Fibroblast of the aortic adventitia (primary cell): Measurements from ENCODE around the gene TMEM150A. TPM values are rescaled to one million over a fixed set of nuclear protein-coding genes. Genes with fewer than 3 reads are reported as not detected.

Experiments
- DNase-seq: peaks from one replicate; pipeline ENCODE4 v3.0.0-alpha.2; 2010; ENCODE audit warnings: low read depth
- H3K4me3 ChIP-seq: 2 replicates; pipeline ENCODE4 v1.5.1; 2011; ENCODE audit warnings: low read depth, mild to moderate bottlenecking, control low read depth, low read length, moderate library complexity
- small RNA-seq: library from RNA; depleted of rRNA; stranded (forward); fragments of <200 nt; gene quantifications from one replicate; pipeline ENCODE3, GENCODE V24; 2012
- total RNA-seq: library from RNA; depleted of rRNA; stranded (reverse); fragments of >200 nt; gene quantifications from 2 replicates; pipeline ENCODE4 v1.2.3, GENCODE V29; 2012; ENCODE audit warnings: low replicate concordance
- TF ChIP-seq, protein P1 (sequence below): IDR thresholded peaks from 2 replicates; pipeline ENCODE4 v1.5.1; 2011; ENCODE audit warnings: mild to moderate bottlenecking, low read length, control low read depth, inconsistent platforms; ENCODE audit not compliant: insufficient read depth

Gene TMEM150A
- total RNA-seq, 1 donor, result 8.6 TPM

GRCh38 chr2:85548608-85548900, 53.9 kb downstream of the TMEM150A start:
- DNase-seq, result no peak
- TF ChIP-seq, protein P1, sequence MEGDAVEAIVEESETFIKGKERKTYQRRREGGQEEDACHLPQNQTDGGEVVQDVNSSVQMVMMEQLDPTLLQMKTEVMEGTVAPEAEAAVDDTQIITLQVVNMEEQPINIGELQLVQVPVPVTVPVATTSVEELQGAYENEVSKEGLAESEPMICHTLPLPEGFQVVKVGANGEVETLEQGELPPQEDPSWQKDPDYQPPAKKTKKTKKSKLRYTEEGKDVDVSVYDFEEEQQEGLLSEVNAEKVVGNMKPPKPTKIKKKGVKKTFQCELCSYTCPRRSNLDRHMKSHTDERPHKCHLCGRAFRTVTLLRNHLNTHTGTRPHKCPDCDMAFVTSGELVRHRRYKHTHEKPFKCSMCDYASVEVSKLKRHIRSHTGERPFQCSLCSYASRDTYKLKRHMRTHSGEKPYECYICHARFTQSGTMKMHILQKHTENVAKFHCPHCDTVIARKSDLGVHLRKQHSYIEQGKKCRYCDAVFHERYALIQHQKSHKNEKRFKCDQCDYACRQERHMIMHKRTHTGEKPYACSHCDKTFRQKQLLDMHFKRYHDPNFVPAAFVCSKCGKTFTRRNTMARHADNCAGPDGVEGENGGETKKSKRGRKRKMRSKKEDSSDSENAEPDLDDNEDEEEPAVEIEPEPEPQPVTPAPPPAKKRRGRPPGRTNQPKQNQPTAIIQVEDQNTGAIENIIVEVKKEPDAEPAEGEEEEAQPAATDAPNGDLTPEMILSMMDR, result no peak

More at GRCh38 chr2:85548608-85548900, 53.9 kb downstream of the TMEM150A start:
- H3K4me3 ChIP-seq, result no peak overlapping the region

Small RNAs within 50 kb of the gene (small RNA-seq; reads per million reads assigned to genes)
- gene RN7SL126P, result not detected

Other genes with a start within 250 kb of the TMEM150A start
- 31.2 and 60.1 TPM in 2 replicates for gene RETSAT, start 248.2 kb downstream of the TMEM150A start, total RNA-seq
- 9.0 and 19.3 TPM in 2 replicates for gene ELMOD3, start 247.9 kb downstream of the TMEM150A start, total RNA-seq
- 131 and 144 TPM in 2 replicates for gene CAPG, start 192.3 kb downstream of the TMEM150A start, total RNA-seq
- 0.27 TPM in 1 of 2 replicates, not detected in the other for gene SH2D6, start 184.0 kb downstream of the TMEM150A start, total RNA-seq
- gene MAT2A, start 63.5 kb downstream of the TMEM150A start, total RNA-seq, result 161 and 179 TPM in 2 replicates
- gene GGCX, start 41.2 kb downstream of the TMEM150A start, total RNA-seq, result 26.7 and 43.3 TPM in 2 replicates
- 0.54 and 1.7 TPM in 2 replicates for gene VAMP8, start 25.1 kb downstream of the TMEM150A start, total RNA-seq
- gene VAMP5, start 18.3 kb downstream of the TMEM150A start, total RNA-seq, result 33.8 and 56.2 TPM in 2 replicates
- gene RNF181, start 7.0 kb downstream of the TMEM150A start, total RNA-seq, result 86.7 and 213 TPM in 2 replicates
- gene C2orf68, start 9.4 kb upstream of the TMEM150A start, total RNA-seq, result 4.6 and 22.2 TPM in 2 replicates
- gene USP39, start 13.5 kb upstream of the TMEM150A start, total RNA-seq, result 45.6 and 251 TPM in 2 replicates
- gene SFTPB, start 65.5 kb upstream of the TMEM150A start, total RNA-seq, result 0.09 TPM in 1 of 2 replicates, not detected in the other
- not detected in 2 replicates for gene GNLY, start 91.7 kb upstream of the TMEM150A start, total RNA-seq
- gene ATOH8, start 151.3 kb upstream of the TMEM150A start, total RNA-seq, result 17.0 and 22.0 TPM in 2 replicates